Trophoblast cell (in vitro differentiated cells and primary cell): ENCODE measurements around the gene FBXO48.

Experiments
- DNase-seq, 2 donors: peaks; one replicate each; pipeline ENCODE4 v3.0.0-alpha.2; 2016
- H2AFZ ChIP-seq: 2 replicates; pipeline ENCODE4 v1.6.1; 2013; ENCODE audit warnings: low read length, moderate library complexity, mild to moderate bottlenecking; ENCODE audit not compliant: insufficient read depth, poor library complexity
- H2AK5ac ChIP-seq: 2 replicates; pipeline ENCODE4 v1.6.1; 2013; ENCODE audit warnings: mild to moderate bottlenecking, low read length
- H2BK120ac ChIP-seq: 2 replicates; pipeline ENCODE4 v1.6.1; 2013; ENCODE audit warnings: low read length, mild to moderate bottlenecking, moderate library complexity; ENCODE audit not compliant: insufficient read depth, poor library complexity
- H2BK12ac ChIP-seq: 2 replicates; pipeline ENCODE4 v1.6.1; 2013; ENCODE audit warnings: mild to moderate bottlenecking, low read length, moderate library complexity
- H2BK5ac ChIP-seq: 2 replicates; pipeline ENCODE4 v1.6.1; 2013; ENCODE audit warnings: low read length, low read depth, moderate library complexity, mild to moderate bottlenecking; ENCODE audit not compliant: poor library complexity
- H3K14ac ChIP-seq: 2 replicates; pipeline ENCODE4 v1.6.1; 2013; ENCODE audit warnings: mild to moderate bottlenecking, low read length
- H3K18ac ChIP-seq: 2 replicates; pipeline ENCODE4 v1.6.1; 2013; ENCODE audit warnings: mild to moderate bottlenecking, low read length
- H3K23ac ChIP-seq: 2 replicates; pipeline ENCODE4 v1.6.1; 2013; ENCODE audit warnings: low read length
- H3K27ac ChIP-seq: 2 replicates; pipeline ENCODE4 v1.5.1; 2013; ENCODE audit warnings: low read depth, mild to moderate bottlenecking, inconsistent platforms, low read length, moderate library complexity
- H3K27me3 ChIP-seq: 2 replicates; pipeline ENCODE4 v1.6.1; 2013; ENCODE audit warnings: inconsistent platforms, mild to moderate bottlenecking, low read length, moderate library complexity; ENCODE audit not compliant: insufficient read depth
- H3K36me3 ChIP-seq, 2 experiments: 1 replicate in 1 of 2; 2 replicates in 1 of 2; pipeline ENCODE4 v1.6.1; 2013; ENCODE audit warnings: low read length in 2 of 2, mild to moderate bottlenecking in 2 of 2, moderate library complexity in 1 of 2; ENCODE audit not compliant: insufficient read depth in 2 of 2, control insufficient read depth in 1 of 2
- H3K4ac ChIP-seq: 2 replicates; pipeline ENCODE4 v1.6.1; 2013; ENCODE audit warnings: low read depth, mild to moderate bottlenecking, low read length, moderate library complexity
- H3K4me1 ChIP-seq, 2 experiments: 1 replicate in 1 of 2; 2 replicates in 1 of 2; pipeline ENCODE4 v1.6.1; 2013; ENCODE audit warnings: low read length in 2 of 2, mild to moderate bottlenecking in 2 of 2, moderate library complexity in 1 of 2; ENCODE audit not compliant: insufficient read depth in 2 of 2, control insufficient read depth in 1 of 2
- H3K4me2 ChIP-seq: 2 replicates; pipeline ENCODE4 v1.6.1; 2013; ENCODE audit warnings: inconsistent platforms, mild to moderate bottlenecking, low read length, moderate library complexity
- H3K4me3 ChIP-seq: 2 replicates; pipeline ENCODE4 v1.5.1; 2013; ENCODE audit warnings: mild to moderate bottlenecking, low read depth, low read length, inconsistent platforms
- H3K79me1 ChIP-seq: one replicate; pipeline ENCODE4 v1.6.1; 2013; ENCODE audit warnings: low read length
- H3K79me2 ChIP-seq: 2 replicates; pipeline ENCODE4 v1.6.1; 2013; ENCODE audit warnings: low read length, mild to moderate bottlenecking; ENCODE audit not compliant: control insufficient read depth, insufficient read depth, poor library complexity
- H3K9ac ChIP-seq: 2 replicates; pipeline ENCODE4 v1.6.1; 2013; ENCODE audit warnings: mild to moderate bottlenecking, low read length
- H3K9me3 ChIP-seq: 2 replicates; pipeline ENCODE4 v1.6.1; 2013; ENCODE audit warnings: low read depth, mild to moderate bottlenecking, control low read depth, inconsistent platforms, low read length; ENCODE audit not compliant: insufficient read depth
- H4K12ac ChIP-seq: 2 replicates; pipeline ENCODE4 v1.6.1; 2013; ENCODE audit warnings: low read depth, mild to moderate bottlenecking, low read length, moderate library complexity
- H4K8ac ChIP-seq: 2 replicates; pipeline ENCODE4 v1.6.1; 2013; ENCODE audit warnings: low read depth, mild to moderate bottlenecking, low read length, moderate library complexity
- H4K91ac ChIP-seq: one replicate; pipeline ENCODE4 v1.6.1; 2013; ENCODE audit warnings: low read depth, mild to moderate bottlenecking, low read length, moderate library complexity
- WGBS: extraction: QIAGEN DNeasy Blood & Tissue Kit; methylation state at CpG from one replicate; pipeline ENCODE4 v1.1.7; 2013; ENCODE audit warnings: missing lambda C conversion rate; ENCODE audit not compliant: insufficient read length, insufficient coverage; ENCODE audit errors: extremely low coverage; 5-methylcytosine and 5-hydroxymethylcytosine counted together

The FBXO48 gene

GRCh38 chr2:68441994-68442322 is 25.1 kb downstream of the FBXO48 start:
- no peaks in the 10 kb centered on the region for H3K4me1 ChIP-seq

DNA sequence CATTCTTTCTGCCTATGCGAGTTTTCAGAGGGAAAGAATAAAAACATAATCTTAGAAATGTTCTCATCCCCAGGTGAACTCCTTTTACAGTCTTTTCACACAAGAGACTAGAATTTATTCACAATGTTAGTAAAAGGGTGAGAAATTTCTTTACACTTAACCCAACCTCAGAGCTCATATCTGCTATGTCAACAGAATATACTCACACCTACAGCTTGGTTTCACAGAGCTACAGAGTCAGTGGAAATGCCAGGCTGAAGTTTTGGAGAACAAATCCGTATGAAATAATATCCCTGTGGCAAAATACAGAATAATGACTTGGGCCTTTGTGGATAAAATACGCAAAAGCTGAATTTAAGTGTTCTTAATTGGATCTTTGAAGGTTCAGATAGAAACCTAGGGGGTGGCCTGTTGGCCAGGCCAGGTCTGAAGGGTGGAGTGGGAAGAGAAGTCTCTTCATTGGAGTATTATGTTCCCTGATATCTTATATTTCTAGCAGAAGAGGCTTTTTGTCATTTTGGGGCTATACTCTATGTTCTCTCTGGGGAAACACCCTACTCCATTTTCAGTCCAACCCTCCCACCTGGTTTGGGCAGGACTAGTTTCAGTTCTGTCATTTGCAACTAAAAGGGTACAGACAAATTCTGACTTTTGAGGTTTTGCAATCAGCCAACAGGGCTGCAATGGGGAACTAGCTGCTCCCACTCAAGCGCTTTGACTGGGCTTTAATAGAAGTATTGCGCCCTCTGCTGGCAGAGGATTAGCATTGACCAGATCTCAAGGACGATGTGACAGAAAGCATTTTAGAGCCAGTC is 25.7 kb downstream of the FBXO48 start:
- Histone ChIP-seq H2AFZ (no peak overlapping the region), H4K12ac (no peak overlapping the region), H3K23ac (no peak overlapping the region), H2BK12ac (no peak overlapping the region), H3K4ac (no peak overlapping the region), H3K9ac (no peak overlapping the region), H4K91ac (no peak overlapping the region), H2AK5ac (no peak overlapping the region), H2BK5ac (no peak overlapping the region), H3K4me1 (peaks cover 0 to 4% of the 10 kb centered on the region in 2 experiments), H3K79me2 (no peaks in the 10 kb centered on the region), H3K79me1 (no peaks in the 10 kb centered on the region), H3K27ac (no peak overlapping the region), H3K27me3 (no peaks in the 10 kb centered on the region), H3K18ac (no peak overlapping the region), H3K4me3 (no peak overlapping the region), H3K9me3 (no peaks in the 10 kb centered on the region), H3K36me3 (no peaks in the 10 kb centered on the region), H3K4me2 (no peak overlapping the region), H2BK120ac (no peak overlapping the region), H3K14ac (no peak overlapping the region), H4K8ac (no peak overlapping the region)
- DNase-seq: peak; percentile 72 to 93
- no CpG with 5 or more reads among the region's 6 CpGs for WGBS

More at GRCh38 chr2:68441994-68442322, 25.1 kb downstream of the FBXO48 start:
- no peaks in the 10 kb centered on the region for H3K79me1 ChIP-seq
- no peak for DNase-seq
- H2BK5ac ChIP-seq: no peak overlapping the region
- no peaks in the 10 kb centered on the region for H3K36me3 ChIP-seq
- H3K4me3 ChIP-seq: no peak overlapping the region
- H3K9me3 ChIP-seq: no peaks in the 10 kb centered on the region
- no CpG with 5 or more reads among the region's 2 CpGs for WGBS
- H3K9ac ChIP-seq: no peak overlapping the region
- H3K27ac ChIP-seq: no peak overlapping the region
- no peak overlapping the region for H3K23ac ChIP-seq
- no peak overlapping the region for H2BK12ac ChIP-seq
- no peak overlapping the region for H3K4me2 ChIP-seq
- no peaks in the 10 kb centered on the region for H3K79me2 ChIP-seq
- no peak overlapping the region for H2BK120ac ChIP-seq
- H3K14ac ChIP-seq: no peak overlapping the region
- H3K27me3 ChIP-seq: no peaks in the 10 kb centered on the region
- no peak overlapping the region for H4K91ac ChIP-seq
- H2AK5ac ChIP-seq: no peak overlapping the region
- H4K8ac ChIP-seq: no peak overlapping the region
- no peak overlapping the region for H2AFZ ChIP-seq
- no peak overlapping the region for H3K18ac ChIP-seq
- H3K4ac ChIP-seq: no peak overlapping the region
- H4K12ac ChIP-seq: no peak overlapping the region

GRCh38 chr2:68438455-68439303 is 28.4 kb downstream of the FBXO48 start:
- H3K27ac ChIP-seq: no peak overlapping the region
- H4K91ac ChIP-seq: no peak overlapping the region
- no peak overlapping the region for H2AK5ac ChIP-seq
- H3K9me3 ChIP-seq: no peaks in the 10 kb centered on the region
- no peaks in the 10 kb centered on the region for H3K79me2 ChIP-seq
- H4K8ac ChIP-seq: no peak overlapping the region
- peaks cover 0 to 5% of the 10 kb centered on the region in 2 experiments for H3K4me1 ChIP-seq
- no peak for DNase-seq
- H3K23ac ChIP-seq: peak overlapping the region; percentile 24
- H2BK120ac ChIP-seq: no peak overlapping the region
- H3K27me3 ChIP-seq: no peaks in the 10 kb centered on the region
- H2BK12ac ChIP-seq: no peak overlapping the region
- no peak overlapping the region for H3K4me2 ChIP-seq
- H3K18ac ChIP-seq: no peak overlapping the region
- no peak overlapping the region for H2AFZ ChIP-seq
- no peak overlapping the region for H3K14ac ChIP-seq
- H3K9ac ChIP-seq: no peak overlapping the region
- no peaks in the 10 kb centered on the region for H3K79me1 ChIP-seq
- no peaks in the 10 kb centered on the region for H3K36me3 ChIP-seq
- no peak overlapping the region for H3K4me3 ChIP-seq
- H2BK5ac ChIP-seq: no peak overlapping the region
- H3K4ac ChIP-seq: no peak overlapping the region
- no peak overlapping the region for H4K12ac ChIP-seq
- WGBS: no CpG with 5 or more reads among the region's 7 CpGs

GRCh38 chr2:68436270-68436669 is 30.8 kb downstream of the FBXO48 start:
- Histone ChIP-seq H2AFZ (no peak overlapping the region), H3K9me3 (peaks cover 11% of the 10 kb centered on the region), H3K4ac (no peak overlapping the region), H3K27ac (no peak overlapping the region), H3K4me1 (peaks cover 0 to 5% of the 10 kb centered on the region in 2 experiments), H4K12ac (no peak overlapping the region), H3K9ac (no peak overlapping the region), H4K8ac (no peak overlapping the region), H2AK5ac (no peak overlapping the region), H3K23ac (no peak overlapping the region), H3K79me2 (no peaks in the 10 kb centered on the region), H3K79me1 (no peaks in the 10 kb centered on the region), H2BK12ac (no peak overlapping the region), H4K91ac (no peak overlapping the region), H3K36me3 (no peaks in the 10 kb centered on the region), H3K27me3 (no peaks in the 10 kb centered on the region), H3K18ac (no peak overlapping the region), H2BK5ac (no peak overlapping the region), H3K4me2 (no peak overlapping the region), H3K14ac (no peak overlapping the region), H2BK120ac (no peak overlapping the region), H3K4me3 (no peak overlapping the region)
- WGBS: no CpG with 5 or more reads among the region's 4 CpGs
- DNase-seq: peak; percentile 54 to 67
